PC-3 (cell line): Measurements from ENCODE around the gene LMBR1.

Experiments
- EZH2phosphoT487 ChIP-seq: fragments of 300-600 bp; sonication (generic); IDR thresholded peaks from 2 replicates; pipeline ENCODE4 v1.6.1; 2018; ENCODE audit warnings: mild to moderate bottlenecking, antibody characterized with exemption, low read length, borderline replicate concordance
- TF ChIP-seq, protein P1 (sequence below): fragments of 300-600 bp; sonication (generic); conservative IDR thresholded peaks from 2 replicates; pipeline ENCODE4 v1.5.1; 2017; ENCODE audit warnings: antibody characterized with exemption, low read depth, mild to moderate bottlenecking, low read length

DNA sequence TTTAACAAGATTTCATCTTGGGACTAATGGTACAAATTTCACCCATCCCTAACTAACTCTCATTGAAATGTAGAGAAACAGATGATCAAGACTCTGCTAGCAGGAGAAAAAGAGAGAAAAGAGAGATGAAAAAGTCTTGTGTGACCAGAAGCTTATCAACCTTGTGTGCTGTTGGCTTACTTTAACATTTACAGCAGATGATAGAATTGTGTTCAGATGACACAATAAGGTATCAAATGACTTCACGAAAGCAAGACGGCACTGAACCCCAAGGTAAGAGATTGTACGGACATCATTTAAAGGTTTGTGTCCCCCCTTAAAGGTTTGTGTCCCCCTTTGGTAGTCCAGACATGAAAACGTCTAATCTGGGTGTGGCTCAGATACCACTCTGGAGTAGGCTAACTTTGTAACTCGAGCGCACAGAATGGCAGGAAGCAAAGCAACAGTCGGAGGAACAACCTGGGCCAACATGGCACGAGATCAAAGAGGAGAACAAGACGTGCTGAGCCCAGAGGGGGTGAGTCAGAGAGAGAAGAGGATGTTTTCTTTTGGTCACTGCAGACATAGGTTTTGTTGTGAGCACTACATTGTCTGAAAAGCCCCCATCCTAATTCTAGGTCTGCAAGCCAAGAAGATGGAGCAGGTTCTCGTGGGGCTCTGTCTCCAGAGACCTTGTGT is 10.4 kb upstream of the LMBR1 start:
- TF ChIP-seq EZH2phosphoT487 = no peak
- TF ChIP-seq, protein P1, sequence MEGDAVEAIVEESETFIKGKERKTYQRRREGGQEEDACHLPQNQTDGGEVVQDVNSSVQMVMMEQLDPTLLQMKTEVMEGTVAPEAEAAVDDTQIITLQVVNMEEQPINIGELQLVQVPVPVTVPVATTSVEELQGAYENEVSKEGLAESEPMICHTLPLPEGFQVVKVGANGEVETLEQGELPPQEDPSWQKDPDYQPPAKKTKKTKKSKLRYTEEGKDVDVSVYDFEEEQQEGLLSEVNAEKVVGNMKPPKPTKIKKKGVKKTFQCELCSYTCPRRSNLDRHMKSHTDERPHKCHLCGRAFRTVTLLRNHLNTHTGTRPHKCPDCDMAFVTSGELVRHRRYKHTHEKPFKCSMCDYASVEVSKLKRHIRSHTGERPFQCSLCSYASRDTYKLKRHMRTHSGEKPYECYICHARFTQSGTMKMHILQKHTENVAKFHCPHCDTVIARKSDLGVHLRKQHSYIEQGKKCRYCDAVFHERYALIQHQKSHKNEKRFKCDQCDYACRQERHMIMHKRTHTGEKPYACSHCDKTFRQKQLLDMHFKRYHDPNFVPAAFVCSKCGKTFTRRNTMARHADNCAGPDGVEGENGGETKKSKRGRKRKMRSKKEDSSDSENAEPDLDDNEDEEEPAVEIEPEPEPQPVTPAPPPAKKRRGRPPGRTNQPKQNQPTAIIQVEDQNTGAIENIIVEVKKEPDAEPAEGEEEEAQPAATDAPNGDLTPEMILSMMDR = no peak
